ENCODE data around the gene GALR2. TPM values are rescaled to one million over a fixed set of nuclear protein-coding genes. Genes with fewer than 3 reads are reported as not detected.

Gene GALR2
- total and polyA plus RNA-seq, 8 donors, result 0.48 TPM; not detected in 7

DNA sequence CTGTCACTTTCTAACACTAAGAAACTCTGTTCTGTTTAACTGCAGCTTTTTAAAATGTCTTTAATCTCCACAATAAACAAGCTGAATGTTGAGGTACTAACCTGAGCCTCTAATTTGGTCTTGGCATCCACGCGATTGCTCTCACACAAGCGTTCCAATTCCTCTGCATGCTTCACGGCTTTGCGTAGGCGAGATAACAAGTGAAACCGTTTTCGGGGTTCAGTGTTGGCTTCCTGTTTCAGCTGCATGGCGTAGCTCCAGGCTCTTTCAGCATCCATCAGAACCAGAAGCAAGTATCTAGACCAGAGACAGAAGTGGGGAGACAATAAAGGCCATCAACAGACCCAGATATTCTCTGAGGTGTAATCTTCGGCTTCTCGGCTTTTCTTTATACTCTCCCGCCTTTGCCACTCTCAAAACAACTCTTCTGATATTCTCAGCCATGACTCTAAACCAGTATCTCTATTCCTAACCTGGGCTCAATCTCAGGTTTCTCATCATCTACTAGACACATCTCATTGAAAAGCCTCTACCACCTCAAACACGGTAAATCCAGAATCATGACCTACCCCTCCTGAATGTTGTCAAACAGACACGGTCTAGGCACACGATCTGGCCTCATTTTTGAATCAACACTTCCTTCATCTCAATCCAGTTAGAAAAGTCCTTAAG lies 10.6 kb upstream of the GALR2 start:
- no peak for TF ChIP-seq POLR2AphosphoS5 (IDR thresholded peaks at IDR 0.05)
- TF ChIP-seq EP300 (IDR thresholded peaks at IDR 0.05), result no peak
- TF ChIP-seq, protein P1, sequence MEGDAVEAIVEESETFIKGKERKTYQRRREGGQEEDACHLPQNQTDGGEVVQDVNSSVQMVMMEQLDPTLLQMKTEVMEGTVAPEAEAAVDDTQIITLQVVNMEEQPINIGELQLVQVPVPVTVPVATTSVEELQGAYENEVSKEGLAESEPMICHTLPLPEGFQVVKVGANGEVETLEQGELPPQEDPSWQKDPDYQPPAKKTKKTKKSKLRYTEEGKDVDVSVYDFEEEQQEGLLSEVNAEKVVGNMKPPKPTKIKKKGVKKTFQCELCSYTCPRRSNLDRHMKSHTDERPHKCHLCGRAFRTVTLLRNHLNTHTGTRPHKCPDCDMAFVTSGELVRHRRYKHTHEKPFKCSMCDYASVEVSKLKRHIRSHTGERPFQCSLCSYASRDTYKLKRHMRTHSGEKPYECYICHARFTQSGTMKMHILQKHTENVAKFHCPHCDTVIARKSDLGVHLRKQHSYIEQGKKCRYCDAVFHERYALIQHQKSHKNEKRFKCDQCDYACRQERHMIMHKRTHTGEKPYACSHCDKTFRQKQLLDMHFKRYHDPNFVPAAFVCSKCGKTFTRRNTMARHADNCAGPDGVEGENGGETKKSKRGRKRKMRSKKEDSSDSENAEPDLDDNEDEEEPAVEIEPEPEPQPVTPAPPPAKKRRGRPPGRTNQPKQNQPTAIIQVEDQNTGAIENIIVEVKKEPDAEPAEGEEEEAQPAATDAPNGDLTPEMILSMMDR (IDR thresholded peaks at IDR 0.05), result no peak
- no peak for TF ChIP-seq POLR2A (IDR thresholded peaks at IDR 0.05)
- H3K27ac ChIP-seq, result no peak overlapping the region
- no peak overlapping the region for H3K4me3 ChIP-seq
- DNase-seq, result no peak
- intact Hi-C loops (cut with DNase I; ENCODE audit: low total_unique reads), result no loop called here
- no peaks in the 10 kb centered on the region for H3K27me3 ChIP-seq
- 83 to 87% (median 86%) methylated on average over 15 of the region's 15 CpGs for WGBS, 5 donors
- peaks cover 0 to 5% (median under 1%) of the 10 kb centered on the region in 4 donors for H3K4me1 ChIP-seq
- peaks cover 77 to 97% (median 96%) of the 10 kb centered on the region in 4 donors for H3K36me3 ChIP-seq
- no peaks in the 10 kb centered on the region for H3K9me3 ChIP-seq

DNA sequence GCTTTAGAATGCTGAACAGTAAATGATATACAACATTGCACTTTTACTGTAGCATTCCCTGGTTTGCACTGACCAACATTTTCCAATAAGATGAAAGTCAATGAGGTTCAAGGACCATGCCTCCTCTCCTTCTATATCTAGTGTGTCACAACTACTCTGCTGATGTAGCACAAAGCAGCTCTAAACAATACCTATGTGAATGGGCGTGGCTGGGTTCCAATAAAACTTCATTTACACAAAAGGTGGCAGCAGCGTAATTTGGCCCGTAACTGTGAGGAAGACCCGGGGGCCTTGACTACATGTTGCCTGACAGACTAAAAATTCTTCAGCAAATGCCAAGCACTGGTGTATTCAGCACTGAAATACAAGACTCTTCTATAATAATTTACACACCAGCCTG lies 8.8 kb upstream of the GALR2 start:
- H3K4me3 ChIP-seq, result no peak overlapping the region
- no peaks in the 10 kb centered on the region for H3K27me3 ChIP-seq
- H3K9me3 ChIP-seq, result no peaks in the 10 kb centered on the region
- DNase-seq, result no peak
- TF ChIP-seq EP300 (IDR thresholded peaks at IDR 0.05), result no peak
- TF ChIP-seq, protein P1 (IDR thresholded peaks at IDR 0.05), result no peak
- no peak for TF ChIP-seq POLR2AphosphoS5 (IDR thresholded peaks at IDR 0.05)
- TF ChIP-seq POLR2A (IDR thresholded peaks at IDR 0.05), result no peak
- intact Hi-C loops (cut with DNase I; ENCODE audit: low total_unique reads), result no loop called here
- H3K4me1 ChIP-seq, result peaks cover 6 to 22% (median 15%) of the 10 kb centered on the region in 4 donors
- H3K27ac ChIP-seq, result no peak overlapping the region
- 77 to 84% (median 79%) methylated on average over 4 of the region's 4 CpGs for WGBS, 5 donors
- H3K36me3 ChIP-seq, result peaks cover 64 to 93% (median 91%) of the 10 kb centered on the region in 4 donors

DNA sequence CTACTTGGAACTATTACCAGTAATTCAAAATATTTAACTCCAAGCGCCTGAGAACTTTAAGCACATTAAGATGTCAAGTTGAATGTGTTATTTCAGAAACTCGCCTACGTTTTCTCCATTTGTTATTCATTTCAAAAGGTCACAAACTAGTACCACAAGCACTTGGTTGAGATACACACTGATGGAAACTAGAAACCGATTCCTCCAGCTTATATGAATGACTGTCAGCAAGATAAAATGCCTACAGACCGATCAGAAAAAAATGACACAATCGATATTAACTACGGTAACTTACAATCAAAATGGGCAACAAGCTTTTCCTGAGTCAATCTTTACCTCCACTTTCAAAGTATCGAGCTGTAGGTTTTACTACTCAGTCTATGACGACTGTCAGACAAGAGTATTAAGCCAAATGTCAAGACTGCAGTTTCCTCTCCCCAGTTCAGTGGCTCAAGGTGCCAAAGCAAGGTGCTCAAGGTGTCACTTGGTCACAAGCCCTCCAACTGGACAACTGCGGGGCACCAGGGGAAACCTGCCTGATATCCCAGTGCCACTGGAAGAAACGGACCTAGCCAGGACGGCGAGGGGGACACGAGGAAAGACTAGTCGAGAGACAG lies 2.9 kb upstream of the GALR2 start:
- peak overlapping the region; percentile 67 to 86 (median 82) for H3K27ac ChIP-seq
- TF ChIP-seq, protein P1 (IDR thresholded peaks at IDR 0.05), result no peak
- no peak for TF ChIP-seq POLR2AphosphoS5 (IDR thresholded peaks at IDR 0.05)
- no peak for TF ChIP-seq POLR2A (IDR thresholded peaks at IDR 0.05)
- TF ChIP-seq EP300 (IDR thresholded peaks at IDR 0.05), result no peak
- intact Hi-C loops (cut with DNase I; ENCODE audit: low total_unique reads), result no loop called here
- H3K4me3 ChIP-seq, result peak overlapping the region; percentile 71 to 95 (median 88)
- no peak for DNase-seq
- peaks cover 40 to 69% (median 59%) of the 10 kb centered on the region in 4 donors for H3K4me1 ChIP-seq
- H3K36me3 ChIP-seq, result peaks cover 16 to 38% (median 36%) of the 10 kb centered on the region in 4 donors
- WGBS, 5 donors, result 4 to 10% (median 7%) methylated on average over 15 of the region's 15 CpGs
- H3K9me3 ChIP-seq, result no peaks in the 10 kb centered on the region
- peaks cover 31 to 34% (median 32%) of the 10 kb centered on the region in 3 donors for H3K27me3 ChIP-seq

DNA sequence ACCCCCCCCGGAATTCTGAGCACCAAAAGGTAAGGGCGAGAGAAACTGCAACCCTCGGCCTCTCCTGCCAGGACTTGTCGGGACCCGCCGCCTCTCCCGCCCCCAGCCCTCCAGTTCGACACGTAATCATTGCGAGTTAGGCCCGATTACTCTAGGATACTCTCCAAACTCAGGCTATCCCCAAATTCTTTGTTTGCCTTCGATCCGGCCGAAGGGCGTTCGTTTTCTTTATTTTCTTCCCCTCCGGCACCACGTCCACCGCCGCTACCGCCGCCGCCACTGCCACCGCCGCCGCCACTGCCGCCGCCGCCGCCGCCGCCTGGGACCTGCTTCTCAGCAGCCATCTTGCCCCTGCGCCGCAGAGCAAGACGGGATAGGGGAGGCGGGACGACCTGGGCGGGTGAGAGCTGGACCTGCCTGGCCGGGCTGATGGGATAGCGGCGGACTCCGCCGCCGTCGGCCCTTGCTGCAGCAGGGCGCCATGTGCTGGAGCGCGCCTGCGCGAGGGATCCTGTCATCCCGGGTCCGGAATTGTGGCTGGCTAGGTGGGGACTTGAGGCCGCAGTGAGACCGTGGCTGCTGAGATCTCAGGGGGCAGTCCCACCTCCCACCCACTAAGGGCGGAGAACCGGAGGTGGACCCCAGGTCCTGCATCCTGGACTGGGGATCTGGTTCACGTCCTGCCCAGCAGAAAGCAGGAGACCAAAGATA lies 2.3 kb upstream of the GALR2 start, which contains the start of gene SRP68:
Gene SRP68, minus strand, starts transcription at position 370 of the 711 bp plus-strand sequence. Its CDS starts 26 bp downstream, at position 344.
- H3K27ac ChIP-seq, result peak within 1 kb of the TSS; percentile 67 to 86 (median 82)
- intact Hi-C loops (cut with DNase I; ENCODE audit: low total_unique reads), result no loop called here
- peak; percentile 93 to 98 for DNase-seq
- peaks cover 38 to 41% (median 39%) of the 10 kb centered on the region in 3 donors for H3K27me3 ChIP-seq
- H3K36me3 ChIP-seq, result peaks cover 9 to 31% (median 29%) of the 10 kb centered on the region in 4 donors
- H3K4me1 ChIP-seq, result peaks cover 46 to 76% (median 65%) of the 10 kb centered on the region in 4 donors
- WGBS, 5 donors, result 0% methylated on average over 37 to 57 of the region's 57 CpGs
- no peaks in the 10 kb centered on the region for H3K9me3 ChIP-seq
- TF ChIP-seq POLR2AphosphoS5 (IDR thresholded peaks at IDR 0.05) (peak; percentile 75 to 89 (median 78)), POLR2A (IDR thresholded peaks at IDR 0.05) (no peak)
- peak within 1 kb of the TSS; percentile 71 to 95 (median 88) for H3K4me3 ChIP-seq
